IMR-90 (cell line): ENCODE data around the gene BCAS4. TPM values are rescaled to one million over a fixed set of nuclear protein-coding genes. Genes with fewer than 3 reads are reported as not detected.

Source experiments
- FOS ChIP-seq: fragments of 150-350 bp; IDR thresholded peaks from 2 replicates; pipeline ENCODE4 v1.6.1; 2016; ENCODE audit warnings: low read depth, low read length
- POLR2A ChIP-seq: IDR thresholded peaks from 2 replicates; pipeline ENCODE4 v1.6.1; 2012; ENCODE audit warnings: mild to moderate bottlenecking, low read depth, low read length
- SMC3 ChIP-seq: fragments of 150-350 bp; IDR thresholded peaks from 2 replicates; pipeline ENCODE4 v1.6.1; 2016; ENCODE audit warnings: low read depth, mild to moderate bottlenecking, antibody characterized with exemption, low read length, moderate library complexity
- polyA plus RNA-seq, 3 experiments: library from polyadenylated mRNA; depleted of rRNA; stranded (reverse); fragments of >200 nt; gene quantifications; 2 replicates each; pipeline ENCODE4 v1.2.3, GENCODE V29; 2012; ENCODE audit warnings: low replicate concordance in 1 of 3
- total RNA-seq: library from RNA; depleted of rRNA; stranded (reverse); fragments of >200 nt; gene quantifications from 2 replicates; pipeline ENCODE4 v1.2.3, GENCODE V29; 2012
- TF ChIP-seq, protein P1 (sequence below): conservative IDR thresholded peaks from 2 replicates; pipeline ENCODE4 v1.5.1; 2012; ENCODE audit warnings: mild to moderate bottlenecking, low read depth, low read length, improper control_type of control experiment

BCAS4 gene
- total and polyA plus RNA-seq, 2 of the 4 experiments (the other 2 are of a cell fraction) = 42.7 to 47.5 TPM

DNA sequence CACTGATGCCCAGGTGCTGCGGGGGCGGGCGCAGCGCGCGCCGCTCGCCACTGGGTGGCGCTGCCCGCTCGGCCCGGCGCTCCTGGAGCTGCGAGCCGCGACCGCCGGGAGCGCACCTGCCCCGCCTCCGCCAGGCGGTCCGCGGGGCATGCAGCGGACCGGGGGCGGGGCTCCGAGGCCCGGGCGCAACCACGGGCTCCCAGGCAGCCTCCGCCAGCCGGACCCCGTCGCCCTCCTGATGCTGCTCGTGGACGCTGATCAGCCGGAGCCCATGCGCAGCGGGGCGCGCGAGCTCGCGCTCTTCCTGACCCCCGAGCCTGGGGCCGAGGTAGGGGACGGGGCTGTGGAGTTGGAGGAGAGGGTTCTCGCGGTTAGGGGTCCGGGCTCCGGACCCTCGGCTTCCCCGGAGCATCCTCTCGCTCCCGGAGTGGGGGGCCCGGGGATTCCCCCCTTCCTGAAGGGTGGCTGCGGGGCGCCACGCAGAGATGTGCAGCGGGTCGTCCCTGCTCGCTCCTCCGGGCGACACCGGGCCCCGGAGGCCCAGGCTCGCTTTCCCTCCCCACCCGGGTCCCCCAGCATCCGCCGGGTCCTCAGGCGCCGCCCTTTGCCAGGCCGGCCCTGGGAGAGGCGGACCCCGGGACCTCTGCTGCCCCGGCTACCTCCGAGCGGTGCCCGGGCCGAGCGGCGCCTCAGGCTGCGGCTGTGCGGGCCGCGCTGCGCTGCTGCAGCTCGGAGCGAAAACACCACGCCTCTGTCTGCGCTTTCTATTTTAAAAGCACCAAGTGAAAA lies at the start of gene BCAS4 (continued):
- TF ChIP-seq FOS (no peak), SMC3 (peak; percentile 82), POLR2A (peak; percentile 54; the same call in 1 of the 2 replicates)
- TF ChIP-seq, protein P1, sequence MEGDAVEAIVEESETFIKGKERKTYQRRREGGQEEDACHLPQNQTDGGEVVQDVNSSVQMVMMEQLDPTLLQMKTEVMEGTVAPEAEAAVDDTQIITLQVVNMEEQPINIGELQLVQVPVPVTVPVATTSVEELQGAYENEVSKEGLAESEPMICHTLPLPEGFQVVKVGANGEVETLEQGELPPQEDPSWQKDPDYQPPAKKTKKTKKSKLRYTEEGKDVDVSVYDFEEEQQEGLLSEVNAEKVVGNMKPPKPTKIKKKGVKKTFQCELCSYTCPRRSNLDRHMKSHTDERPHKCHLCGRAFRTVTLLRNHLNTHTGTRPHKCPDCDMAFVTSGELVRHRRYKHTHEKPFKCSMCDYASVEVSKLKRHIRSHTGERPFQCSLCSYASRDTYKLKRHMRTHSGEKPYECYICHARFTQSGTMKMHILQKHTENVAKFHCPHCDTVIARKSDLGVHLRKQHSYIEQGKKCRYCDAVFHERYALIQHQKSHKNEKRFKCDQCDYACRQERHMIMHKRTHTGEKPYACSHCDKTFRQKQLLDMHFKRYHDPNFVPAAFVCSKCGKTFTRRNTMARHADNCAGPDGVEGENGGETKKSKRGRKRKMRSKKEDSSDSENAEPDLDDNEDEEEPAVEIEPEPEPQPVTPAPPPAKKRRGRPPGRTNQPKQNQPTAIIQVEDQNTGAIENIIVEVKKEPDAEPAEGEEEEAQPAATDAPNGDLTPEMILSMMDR = peak; percentile 99
